ENCODE results near the gene GRPEL1.

GRCh38 chr4:7076696-7077082, 8.8 kb upstream of the GRPEL1 start:
- TF ChIP-seq ZNF274 (IDR thresholded peaks at IDR 0.05; ENCODE audit: borderline replicate concordance, extremely low read depth, low read length) (no peak), POLR2A (IDR thresholded peaks at IDR 0.05; ENCODE audit: control extremely low read depth in 1 of 2, low read depth in 2 of 2, low read length in 2 of 2) (no peak), SP4 (IDR thresholded peaks at IDR 0.05; ENCODE audit: low read length) (no peak), POLR2AphosphoS5 (IDR thresholded peaks at IDR 0.05; ENCODE audit: low read depth, low read length) (no peak), CTCF (IDR thresholded peaks at IDR 0.05; ENCODE audit: control extremely low read depth in 1 of 3, insufficient read depth in 1 of 3, low read depth in 1 of 3, low read length in 3 of 3) (no peak), RAD21 (IDR thresholded peaks at IDR 0.05 in 1 of 2, conservative IDR thresholded peaks at IDR 0.05 in 1 of 2; ENCODE audit: low read depth in 2 of 2, low read length in 2 of 2) (no peak), FOSL1 (IDR thresholded peaks at IDR 0.05; ENCODE audit: insufficient read depth, low read depth, low read length) (no peak), JUN (IDR thresholded peaks at IDR 0.05; ENCODE audit: low read depth, low read length) (no peak), CHD2 (IDR thresholded peaks at IDR 0.05; ENCODE audit: low read length) (no peak)
- TF ChIP-seq, protein P1, sequence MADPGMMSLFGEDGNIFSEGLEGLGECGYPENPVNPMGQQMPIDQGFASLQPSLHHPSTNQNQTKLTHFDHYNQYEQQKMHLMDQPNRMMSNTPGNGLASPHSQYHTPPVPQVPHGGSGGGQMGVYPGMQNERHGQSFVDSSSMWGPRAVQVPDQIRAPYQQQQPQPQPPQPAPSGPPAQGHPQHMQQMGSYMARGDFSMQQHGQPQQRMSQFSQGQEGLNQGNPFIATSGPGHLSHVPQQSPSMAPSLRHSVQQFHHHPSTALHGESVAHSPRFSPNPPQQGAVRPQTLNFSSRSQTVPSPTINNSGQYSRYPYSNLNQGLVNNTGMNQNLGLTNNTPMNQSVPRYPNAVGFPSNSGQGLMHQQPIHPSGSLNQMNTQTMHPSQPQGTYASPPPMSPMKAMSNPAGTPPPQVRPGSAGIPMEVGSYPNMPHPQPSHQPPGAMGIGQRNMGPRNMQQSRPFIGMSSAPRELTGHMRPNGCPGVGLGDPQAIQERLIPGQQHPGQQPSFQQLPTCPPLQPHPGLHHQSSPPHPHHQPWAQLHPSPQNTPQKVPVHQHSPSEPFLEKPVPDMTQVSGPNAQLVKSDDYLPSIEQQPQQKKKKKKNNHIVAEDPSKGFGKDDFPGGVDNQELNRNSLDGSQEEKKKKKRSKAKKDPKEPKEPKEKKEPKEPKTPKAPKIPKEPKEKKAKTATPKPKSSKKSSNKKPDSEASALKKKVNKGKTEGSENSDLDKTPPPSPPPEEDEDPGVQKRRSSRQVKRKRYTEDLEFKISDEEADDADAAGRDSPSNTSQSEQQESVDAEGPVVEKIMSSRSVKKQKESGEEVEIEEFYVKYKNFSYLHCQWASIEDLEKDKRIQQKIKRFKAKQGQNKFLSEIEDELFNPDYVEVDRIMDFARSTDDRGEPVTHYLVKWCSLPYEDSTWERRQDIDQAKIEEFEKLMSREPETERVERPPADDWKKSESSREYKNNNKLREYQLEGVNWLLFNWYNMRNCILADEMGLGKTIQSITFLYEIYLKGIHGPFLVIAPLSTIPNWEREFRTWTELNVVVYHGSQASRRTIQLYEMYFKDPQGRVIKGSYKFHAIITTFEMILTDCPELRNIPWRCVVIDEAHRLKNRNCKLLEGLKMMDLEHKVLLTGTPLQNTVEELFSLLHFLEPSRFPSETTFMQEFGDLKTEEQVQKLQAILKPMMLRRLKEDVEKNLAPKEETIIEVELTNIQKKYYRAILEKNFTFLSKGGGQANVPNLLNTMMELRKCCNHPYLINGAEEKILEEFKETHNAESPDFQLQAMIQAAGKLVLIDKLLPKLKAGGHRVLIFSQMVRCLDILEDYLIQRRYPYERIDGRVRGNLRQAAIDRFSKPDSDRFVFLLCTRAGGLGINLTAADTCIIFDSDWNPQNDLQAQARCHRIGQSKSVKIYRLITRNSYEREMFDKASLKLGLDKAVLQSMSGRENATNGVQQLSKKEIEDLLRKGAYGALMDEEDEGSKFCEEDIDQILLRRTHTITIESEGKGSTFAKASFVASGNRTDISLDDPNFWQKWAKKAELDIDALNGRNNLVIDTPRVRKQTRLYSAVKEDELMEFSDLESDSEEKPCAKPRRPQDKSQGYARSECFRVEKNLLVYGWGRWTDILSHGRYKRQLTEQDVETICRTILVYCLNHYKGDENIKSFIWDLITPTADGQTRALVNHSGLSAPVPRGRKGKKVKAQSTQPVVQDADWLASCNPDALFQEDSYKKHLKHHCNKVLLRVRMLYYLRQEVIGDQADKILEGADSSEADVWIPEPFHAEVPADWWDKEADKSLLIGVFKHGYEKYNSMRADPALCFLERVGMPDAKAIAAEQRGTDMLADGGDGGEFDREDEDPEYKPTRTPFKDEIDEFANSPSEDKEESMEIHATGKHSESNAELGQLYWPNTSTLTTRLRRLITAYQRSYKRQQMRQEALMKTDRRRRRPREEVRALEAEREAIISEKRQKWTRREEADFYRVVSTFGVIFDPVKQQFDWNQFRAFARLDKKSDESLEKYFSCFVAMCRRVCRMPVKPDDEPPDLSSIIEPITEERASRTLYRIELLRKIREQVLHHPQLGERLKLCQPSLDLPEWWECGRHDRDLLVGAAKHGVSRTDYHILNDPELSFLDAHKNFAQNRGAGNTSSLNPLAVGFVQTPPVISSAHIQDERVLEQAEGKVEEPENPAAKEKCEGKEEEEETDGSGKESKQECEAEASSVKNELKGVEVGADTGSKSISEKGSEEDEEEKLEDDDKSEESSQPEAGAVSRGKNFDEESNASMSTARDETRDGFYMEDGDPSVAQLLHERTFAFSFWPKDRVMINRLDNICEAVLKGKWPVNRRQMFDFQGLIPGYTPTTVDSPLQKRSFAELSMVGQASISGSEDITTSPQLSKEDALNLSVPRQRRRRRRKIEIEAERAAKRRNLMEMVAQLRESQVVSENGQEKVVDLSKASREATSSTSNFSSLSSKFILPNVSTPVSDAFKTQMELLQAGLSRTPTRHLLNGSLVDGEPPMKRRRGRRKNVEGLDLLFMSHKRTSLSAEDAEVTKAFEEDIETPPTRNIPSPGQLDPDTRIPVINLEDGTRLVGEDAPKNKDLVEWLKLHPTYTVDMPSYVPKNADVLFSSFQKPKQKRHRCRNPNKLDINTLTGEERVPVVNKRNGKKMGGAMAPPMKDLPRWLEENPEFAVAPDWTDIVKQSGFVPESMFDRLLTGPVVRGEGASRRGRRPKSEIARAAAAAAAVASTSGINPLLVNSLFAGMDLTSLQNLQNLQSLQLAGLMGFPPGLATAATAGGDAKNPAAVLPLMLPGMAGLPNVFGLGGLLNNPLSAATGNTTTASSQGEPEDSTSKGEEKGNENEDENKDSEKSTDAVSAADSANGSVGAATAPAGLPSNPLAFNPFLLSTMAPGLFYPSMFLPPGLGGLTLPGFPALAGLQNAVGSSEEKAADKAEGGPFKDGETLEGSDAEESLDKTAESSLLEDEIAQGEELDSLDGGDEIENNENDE (IDR thresholded peaks at IDR 0.05; ENCODE audit: insufficient replicate concordance, low read length) = no peak
